Activated CD4-positive, alpha-beta T cell treated with anti-CD3 and anti-CD28 coated beads, Interleukin-2, amount 50 U/mL, for 16 hours (primary cell): ENCODE data around the gene NDEL1.

ENCODE experiments used
- DNase-seq: peaks from one replicate; pipeline ENCODE4 v3.0.0-alpha.2; 2020

The NDEL1 gene

DNA sequence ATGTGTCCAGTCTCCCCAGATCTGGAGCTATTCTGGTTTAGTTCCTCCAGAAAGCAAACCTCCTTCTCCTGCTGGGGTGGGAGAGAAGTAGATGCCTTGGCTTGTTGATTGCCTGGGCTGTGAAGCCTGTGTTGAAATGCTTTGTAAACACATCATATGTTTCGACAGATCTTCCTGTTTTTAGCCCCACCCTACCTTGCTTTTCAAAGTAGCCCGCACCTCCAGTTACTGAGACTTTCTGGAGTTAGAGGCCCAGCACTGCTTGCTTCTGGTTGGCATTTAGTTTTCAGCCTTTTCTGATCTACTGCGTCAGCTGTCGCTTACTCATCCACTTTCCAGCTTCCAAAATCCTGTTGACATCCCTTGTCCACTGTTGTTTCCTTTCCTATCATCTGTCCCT is 17.9 kb upstream of the NDEL1 start:
- no peak for DNase-seq

DNA sequence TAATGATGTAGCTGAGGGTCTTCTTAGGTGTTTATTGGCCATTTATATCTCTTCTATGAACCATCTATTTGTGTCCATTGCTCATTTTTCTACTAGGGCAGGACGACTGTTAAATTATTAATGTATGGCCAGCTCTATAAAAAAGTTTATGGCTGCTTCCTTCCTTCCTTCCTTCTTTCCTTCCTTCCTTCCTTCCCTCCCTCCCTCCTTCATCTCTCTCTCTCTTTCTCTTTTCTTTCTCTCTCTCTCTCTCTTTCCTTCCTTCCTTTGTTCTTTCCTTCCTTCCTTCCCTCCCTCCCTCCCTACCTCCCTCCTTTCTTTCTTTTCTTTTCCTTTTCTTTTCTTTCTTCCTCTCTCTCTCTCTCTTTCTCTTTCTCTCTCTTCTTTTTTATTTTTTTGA is 17.2 kb upstream of the NDEL1 start:
- no peak for DNase-seq

DNA sequence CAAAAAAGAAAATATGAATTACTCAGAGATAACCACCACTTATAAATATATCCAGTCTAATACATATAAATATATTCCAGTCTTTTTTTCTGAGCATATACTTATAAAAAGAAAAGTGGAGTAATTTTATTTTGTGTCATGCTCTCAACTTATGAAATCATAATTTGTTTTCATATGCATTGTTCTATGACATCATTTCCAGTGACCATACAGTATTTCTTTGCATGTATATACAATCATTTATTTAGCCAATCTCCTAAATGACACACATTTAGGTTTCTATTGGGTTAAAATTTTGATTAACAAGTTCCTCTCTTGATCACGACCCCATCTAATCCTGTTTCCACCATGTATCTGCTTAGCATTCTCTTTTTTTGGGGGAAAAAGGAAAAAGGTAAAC is 16.4 kb upstream of the NDEL1 start:
- no peak for DNase-seq

DNA sequence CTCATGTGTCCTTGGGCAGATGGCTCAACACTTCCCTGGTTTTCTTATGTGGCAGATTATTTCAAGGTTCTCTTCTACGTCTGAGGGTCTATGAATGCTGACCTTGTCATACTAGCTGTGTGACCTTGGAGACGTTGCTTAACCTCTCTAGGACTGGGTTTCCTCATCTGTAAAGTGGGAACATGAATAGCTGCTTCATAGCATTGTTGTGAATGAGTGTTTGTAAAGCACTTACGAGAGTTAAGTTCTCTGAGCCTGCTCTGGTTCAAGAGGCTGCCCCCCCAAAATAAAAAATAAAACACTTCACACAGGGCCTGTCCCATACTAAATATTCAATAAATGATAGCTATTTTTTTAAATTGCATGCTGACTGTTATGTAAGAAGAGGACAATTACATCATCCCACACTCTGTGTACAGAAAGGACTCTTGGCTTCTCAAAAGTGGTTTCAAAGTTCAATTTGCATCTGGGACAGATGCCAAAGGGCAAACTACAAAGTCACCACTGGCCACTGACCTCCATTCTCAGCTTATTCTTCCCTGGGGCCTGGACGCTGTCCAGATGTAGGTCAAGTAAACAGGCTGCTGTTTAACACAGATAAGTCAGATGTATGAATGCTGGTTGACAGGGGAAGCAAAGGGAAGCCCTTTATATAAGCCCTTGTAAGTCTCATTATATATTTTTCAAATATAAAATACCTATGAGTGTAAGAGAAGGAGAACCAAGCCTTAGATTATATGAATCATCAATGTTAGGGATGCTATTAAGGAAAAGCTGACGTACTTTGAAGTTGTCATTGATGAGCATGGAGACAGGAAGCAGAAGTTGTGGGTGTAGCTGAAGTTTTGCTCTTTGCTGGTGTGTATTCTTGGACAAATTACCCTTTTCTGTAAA is 15.4 kb upstream of the NDEL1 start:
- no peak for DNase-seq

DNA sequence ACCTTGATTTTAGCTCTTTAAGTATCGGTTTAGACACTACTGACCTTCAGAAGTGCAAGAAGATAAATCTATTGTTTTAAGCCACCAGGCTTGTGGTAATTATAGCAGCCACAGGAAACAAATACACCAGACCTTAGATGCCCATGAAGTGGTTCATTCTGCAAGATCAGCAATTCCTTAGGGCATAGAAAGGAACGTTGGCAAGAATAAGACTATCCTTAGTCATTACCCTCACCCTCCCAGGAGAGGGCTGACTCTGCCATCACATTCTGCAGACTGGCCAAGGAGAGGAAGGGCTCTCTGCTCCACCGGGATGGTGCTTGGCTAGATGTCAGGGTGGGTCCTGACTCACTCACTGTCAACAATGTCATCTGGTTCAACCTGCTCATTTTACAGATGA is 14.1 kb upstream of the NDEL1 start:
- DNase-seq: no peak

DNA sequence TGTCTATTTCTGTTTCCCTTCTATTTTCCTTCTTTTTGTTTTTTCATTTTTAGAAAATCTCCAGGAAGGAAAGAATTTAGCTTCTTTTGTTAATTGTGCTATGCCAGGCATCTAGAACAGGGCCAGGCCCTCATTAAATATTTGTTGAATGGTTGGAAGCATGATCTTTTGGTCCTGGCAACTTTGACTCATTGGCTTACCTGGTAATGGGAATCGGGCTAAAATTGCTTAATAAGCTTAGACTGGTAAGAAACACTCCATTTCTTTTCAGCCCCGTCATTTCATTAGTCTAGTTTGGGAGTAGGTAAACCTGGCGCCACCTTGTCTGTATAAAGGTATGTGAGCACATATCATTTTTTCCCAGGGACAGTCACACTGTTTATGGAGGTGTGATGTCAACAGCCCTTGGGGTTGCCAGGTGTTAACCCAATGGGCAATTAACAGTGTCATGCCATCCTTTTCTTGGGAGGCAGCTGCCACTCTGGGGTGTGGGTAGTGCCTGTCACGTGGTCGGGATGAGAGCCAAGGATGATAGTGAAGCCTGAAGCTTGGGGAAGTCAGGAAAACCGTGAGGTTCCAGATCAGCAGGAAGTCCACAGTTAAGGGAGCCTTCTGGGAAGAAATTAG is 9.5 kb upstream of the NDEL1 start:
- no peak for DNase-seq

DNA sequence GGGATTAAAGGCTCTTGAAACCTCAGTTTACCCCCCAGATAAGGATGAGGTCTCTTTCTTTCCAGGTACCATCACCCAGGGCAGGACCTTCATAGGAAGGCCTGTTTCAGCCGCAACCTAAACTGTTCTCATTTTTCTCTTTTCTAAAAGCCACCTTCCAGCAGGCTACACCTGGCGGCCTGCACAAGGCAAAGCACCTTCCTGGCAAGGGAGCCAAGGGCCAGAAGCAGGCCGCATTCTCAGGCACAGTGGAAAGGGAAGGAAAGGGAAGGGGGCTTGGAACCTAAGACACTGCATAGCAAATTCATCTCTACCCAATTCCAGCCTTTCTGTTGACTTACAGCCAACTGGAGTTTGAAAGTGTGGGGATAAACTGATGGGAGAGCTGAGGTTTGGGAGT is 8.9 kb upstream of the NDEL1 start:
- DNase-seq: no peak

DNA sequence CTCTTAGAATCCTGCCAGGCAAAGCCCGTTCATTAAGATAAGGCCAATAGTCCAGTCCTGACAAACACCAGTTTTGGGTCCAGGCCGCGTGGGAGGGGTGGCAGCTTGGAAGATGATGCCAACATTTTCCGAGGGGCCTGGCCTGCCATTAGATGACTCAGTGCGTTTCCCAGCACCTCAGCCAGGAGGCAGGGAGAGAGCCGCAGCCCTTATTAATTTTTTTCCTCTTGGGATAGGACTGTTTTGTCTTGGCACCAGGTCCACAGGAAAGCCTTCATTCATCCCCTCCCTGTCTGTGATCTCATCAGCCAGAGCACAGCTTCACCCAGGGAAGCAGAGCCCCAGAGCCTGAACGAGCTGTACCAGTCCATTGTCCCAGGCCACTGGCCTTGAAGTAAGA is 4.7 kb upstream of the NDEL1 start:
- DNase-seq: no peak

DNA sequence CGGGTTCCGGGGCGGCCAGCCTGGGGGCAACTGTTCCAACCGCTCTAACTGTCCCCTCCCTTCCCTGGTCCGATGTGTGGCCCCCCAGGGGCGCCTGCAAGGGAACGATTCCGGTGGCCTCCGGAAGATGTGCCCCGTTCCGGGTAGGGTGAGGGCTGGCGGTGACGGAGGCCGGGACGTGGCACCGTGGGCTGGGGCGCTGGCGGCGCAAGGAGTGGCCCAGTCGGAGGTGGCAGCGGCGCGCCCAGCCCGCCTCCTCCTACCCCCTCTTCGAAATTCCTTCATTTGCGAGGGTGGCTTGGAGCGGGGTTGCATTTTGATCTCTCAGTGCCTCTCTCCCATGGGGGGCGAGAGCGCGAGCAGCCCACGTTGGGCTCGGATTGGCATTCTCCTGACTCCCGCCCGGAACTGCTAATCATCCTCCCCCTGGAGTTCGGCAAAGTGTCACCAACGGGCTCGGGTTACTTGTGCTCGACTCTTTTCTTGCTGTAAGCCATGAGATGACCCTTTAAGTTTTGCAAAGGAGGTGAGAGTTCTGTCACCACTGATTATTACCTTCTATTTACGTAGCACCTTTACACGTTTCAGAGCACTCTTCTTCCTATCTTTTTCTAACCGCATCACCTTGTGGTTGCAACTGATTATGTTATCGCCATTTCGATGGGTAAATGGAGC is 622 bp downstream of the NDEL1 start:
- peak; percentile 63 for DNase-seq

DNA sequence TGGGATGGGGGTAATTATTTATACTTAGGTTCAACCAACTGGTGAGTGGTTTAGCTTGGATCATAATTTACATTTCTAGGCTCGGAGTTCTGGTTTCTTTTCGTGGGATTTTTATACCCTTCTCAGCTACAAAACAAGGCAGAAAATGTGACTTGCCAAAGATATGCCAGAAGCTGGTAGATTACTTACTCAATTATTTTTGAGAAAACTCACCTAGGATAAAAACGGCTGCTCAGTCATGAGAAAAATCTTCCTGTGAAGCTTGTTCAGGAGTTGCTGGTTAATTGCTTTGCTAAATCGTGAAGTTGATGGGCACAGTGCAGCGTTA is 1.1 kb downstream of the NDEL1 start:
- no peak for DNase-seq

DNA sequence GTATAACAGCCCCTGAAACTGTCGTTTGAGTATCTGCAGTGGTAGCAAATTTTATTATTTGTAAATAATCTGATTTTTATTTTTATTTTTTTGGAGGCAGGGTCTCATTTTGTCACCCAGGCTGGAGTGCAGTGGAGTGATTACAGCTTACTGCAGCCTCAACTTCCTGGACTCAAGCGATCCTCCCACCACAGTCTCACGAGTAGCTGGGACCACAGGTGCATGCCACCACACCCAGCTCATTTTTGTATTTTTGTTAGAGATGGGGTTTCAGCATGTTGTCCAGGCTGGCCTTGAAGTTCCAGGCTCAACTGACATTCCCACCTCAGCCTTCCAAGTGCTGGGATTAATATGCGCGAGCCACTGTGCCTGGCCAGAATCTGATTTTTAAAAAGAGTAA is 2.8 kb downstream of the NDEL1 start:
- no peak for DNase-seq

DNA sequence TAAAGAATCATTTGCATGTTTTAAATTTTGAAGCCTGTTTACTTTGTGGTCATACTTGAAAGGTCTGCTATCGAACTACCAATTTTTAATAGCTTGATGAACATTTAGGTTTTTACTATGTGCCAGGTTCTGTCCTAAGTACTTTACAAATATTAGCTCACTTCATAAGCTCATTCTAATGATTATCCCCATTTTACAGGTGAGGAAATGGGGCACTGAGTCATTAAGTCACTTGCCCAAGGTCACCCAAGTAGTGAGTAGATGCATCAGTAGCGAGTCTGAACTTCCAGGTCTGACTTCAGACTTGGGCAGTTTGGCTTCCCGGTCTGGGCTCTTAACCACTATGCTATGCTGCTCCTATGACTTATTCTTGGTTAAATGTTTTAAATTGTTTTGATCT is 4.0 kb downstream of the NDEL1 start:
- no peak for DNase-seq

DNA sequence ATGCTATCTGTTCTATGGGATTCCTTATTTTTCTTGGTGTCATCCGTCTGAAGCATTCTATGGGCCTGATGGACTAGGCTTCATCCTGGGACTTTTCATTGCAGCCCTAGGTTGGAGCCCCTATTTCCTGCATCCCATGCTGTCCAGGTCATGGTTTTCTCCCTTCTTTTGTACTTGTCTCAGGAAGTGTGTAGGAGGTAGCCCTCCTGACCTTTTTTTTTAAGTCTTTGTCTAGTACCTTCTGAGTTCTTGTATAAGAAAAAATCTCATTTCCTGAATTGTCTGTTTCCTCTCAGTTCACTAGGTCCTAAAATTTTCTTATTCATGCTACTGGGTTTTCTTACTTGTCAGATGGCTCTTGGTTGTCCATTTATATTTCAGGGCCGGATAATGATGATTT is 6.0 kb downstream of the NDEL1 start:
- no peak for DNase-seq

DNA sequence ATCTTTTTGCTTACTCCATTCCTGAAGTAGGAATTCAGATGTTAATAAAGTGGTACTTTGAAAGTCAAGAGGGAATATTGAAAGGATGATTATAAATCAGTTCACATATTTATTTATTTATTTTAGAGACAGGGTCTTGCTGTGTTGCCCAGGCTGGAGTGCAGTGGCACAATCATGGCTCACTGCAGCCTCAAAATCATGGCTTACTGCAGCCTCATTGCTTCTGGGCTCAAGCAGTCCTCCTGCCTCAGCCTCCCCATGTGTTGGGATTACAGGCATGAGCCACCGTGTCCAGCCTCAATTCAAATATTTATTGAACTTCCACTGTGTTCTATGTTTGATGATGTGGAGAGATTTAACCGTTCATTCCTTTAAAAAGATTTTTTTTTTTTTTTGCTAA is 6.6 kb downstream of the NDEL1 start:
- no peak for DNase-seq

DNA sequence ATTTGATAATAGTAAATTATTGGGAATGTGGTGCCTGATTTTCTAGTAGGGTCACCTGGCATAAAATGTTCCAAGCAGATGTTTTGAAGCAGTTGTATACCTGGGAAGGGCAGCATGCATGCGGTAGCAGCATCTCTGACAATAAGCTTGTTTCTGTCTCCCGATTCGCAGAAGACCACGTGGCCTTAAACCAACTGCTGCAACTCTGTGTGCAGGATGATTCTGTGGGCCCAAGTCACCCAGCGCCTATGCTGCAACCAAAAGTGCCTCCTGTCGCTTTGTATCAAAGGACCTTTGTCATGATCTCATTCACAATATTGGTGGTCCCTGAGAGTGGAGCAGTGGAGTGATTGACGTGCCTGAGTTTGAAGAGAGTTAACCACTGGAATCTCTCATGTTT is 8.1 kb downstream of the NDEL1 start:
- no peak for DNase-seq

DNA sequence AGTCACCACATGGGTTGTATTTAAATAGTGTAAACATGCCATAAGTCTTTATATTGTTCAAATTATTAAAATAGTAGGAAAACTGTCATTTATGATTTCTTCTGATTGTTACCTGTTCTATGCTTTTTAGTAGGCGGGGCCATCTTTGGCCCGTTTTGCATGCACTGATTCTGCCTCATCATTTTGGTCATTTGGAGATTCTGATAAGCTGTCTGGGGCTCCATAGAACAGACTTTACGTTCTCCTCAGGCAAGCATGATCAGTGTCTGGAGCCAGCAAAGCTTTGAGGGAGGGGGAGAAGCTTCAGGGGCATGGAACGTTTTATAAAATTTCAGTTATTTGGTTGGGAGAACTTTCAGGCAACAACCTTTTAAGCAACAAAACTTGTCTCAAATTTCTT is 8.8 kb downstream of the NDEL1 start:
- DNase-seq: no peak

DNA sequence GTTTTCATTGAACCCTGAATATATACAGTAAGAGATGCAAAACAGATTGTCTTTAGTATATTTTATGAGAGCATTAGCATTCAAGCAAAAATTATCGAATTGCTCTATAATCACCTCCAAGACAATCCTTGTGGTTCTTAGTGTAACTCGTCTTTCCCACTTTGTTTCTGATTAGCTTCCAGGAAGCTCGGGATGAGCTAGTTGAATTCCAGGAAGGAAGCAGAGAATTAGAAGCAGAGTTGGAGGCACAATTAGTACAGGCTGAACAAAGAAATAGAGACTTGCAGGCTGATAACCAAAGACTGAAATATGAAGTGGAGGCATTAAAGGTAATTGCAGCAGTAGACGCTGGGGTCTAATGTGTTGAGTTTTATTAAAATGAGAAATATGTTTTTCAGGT is 9.9 kb downstream of the NDEL1 start:
- DNase-seq: no peak

DNA sequence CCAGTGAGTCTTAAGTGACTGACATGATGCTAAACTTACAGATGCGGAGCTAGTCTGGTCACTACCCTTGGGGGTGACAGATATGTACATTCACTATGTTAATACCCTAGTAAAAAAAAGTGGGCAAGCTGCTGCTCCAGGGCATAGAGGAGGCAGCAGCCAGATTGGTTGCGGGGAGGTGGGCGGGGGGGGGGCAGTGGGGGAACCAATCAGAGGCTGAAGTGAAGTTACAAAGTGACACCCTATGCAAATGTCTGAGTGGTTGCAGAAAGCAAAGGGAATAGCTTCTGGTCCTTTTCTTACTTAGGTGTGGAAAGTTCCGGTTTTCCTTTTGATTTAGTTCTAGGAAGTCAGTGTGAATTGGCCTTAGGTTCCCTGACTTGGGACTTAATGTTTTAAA is 12.1 kb downstream of the NDEL1 start:
- DNase-seq: no peak

DNA sequence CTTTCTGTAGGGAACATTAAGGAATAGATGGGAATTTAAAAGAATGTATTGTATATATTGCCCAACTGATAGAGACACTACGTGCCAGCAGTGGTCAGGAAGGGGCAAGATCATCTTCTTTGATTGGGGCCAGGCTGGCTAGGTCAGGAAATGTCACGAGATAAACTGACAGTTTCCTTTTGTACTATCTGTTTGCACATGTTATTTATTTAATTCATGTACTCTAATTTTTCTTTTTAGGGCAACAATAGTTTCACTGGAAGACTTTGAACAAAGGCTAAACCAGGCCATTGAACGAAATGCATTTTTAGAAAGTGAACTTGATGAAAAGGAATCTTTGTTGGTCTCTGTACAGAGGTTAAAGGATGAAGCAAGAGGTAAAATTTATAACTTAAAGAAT is 12.6 kb downstream of the NDEL1 start:
- DNase-seq: no peak

DNA sequence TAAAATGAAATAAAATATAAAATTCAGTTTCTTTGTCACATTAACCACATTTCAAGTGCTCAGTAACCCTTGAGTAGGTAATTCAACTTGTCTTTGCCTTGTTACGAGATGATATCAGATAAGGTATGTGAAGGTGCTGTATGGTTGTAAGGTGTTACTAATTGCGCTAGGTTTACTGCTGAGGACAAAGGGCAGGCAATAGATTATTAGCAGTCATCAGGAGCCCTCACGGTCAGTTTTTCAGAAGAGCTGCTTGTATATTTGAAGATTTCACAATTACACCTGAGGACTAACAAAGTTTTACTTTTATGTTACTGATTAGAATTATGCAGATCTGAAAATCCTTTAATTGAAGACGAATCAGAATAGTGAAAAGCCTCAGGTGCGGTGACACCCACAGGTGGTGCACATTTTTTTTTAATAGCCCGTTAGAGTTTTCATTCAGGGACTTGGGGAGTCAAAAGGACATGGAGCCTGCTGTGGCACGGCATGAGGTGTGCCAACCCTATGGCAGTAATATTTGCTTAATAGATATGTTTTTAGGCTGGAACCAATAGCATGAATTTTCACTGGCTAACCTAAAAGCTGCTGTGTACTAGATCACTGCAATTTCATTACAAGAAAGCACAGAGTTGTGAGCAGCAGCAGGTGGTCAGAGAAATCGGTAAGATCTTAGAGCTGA is 16.4 kb downstream of the NDEL1 start:
- DNase-seq: no peak

DNA sequence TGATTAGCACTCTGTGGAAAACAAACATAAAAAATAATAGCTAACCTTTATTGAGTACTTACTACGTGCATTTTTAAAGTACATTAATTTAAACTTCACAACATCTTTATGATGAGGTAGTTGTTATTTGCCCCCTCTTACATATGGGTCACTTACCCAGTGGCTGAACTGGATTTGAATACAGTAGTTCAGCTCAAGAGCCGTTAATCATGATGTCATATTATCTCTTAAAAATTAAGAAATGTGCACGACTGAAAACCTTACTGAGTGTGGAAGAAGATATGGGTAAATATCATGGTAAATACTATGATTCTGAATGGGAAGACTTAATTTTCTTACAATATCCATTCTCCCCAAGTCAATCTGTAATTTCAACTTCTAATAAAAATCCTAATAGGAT is 17.6 kb downstream of the NDEL1 start:
- DNase-seq: no peak

DNA sequence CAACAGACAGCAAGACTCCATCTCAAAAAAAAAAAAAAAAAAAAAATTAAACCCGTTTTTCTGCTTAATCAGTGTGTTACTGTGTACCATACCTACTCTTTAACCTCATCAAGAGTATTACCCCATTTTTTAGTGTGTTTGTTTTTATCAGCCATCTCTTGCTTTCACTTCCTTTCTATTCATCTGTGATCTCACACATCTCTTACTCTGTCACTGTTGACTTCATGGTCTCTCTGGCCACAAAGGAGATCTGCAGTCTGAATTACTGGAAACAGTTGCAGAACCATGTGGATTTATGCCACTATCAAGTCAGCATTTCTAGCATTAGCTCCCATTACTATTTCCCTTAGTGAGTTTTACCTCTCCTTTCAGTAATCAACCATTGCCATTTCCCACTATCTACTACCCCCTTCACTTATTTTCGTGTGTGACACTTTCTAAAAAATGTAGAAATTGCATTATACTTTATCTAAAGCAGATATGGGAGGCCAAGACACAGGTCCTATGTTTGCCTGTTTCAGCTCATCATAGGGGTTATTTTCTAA is 20.1 kb downstream of the NDEL1 start:
- peak; percentile 21 for DNase-seq

DNA sequence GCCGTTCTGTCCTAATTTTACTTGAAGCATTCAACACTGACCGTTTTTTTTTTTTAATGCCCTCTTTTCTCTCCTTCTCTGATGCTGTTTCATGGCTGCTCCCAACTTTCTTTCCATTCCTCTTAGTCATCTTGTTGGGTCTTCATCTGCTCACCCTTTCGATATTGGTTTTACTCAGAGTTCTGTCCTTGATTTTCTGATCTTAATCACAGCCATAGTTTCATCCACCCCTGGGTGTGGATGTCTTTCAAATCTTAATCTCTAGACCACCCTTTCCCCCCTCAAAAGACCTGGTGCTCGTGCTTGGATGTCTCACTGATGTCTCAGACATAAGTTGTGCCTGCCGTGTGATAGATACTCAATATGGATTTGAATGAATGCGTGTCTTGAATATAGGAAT is 22.4 kb downstream of the NDEL1 start:
- no peak for DNase-seq

DNA sequence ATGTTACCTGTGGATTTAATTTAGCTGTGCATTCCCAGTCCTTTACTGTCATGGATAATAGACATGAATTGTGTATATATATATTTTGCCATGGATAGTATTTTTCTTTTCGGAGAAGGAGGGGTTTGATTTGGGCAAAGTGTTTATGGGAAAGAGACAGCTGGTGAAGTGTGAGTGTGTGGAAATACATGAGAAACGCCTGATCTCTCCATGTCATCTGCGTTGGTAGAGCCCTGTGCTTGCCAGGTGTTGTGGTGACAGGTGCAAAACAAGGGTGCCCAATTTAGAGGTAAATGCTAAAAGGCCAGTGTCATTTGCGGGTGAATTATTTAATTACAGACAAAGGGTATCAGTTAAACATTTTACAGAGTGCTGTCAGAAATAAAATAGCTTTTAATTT is 23.4 kb downstream of the NDEL1 start:
- DNase-seq: no peak
